ENCODE measurements around the gene ACTR3.

The ACTR3 gene

DNA sequence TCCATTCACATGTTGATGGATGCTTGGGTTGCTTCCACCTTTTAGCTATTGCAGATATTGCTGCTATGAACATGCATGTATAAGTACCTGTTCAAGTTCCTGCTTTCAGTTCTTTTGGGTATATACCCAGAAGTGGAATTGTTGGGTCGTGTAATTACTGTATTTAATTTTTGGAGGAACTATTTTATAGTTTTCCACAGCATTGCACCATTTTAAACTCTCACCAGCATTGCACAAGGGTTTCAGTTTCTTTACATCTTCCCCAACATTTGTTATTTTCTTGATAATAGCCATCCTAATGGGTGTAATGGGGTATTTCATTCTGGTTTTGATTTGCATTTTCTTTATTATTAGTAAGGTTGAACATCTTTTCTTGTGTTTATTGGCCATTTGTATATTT, 16.0 kb downstream of the ACTR3 start:
- Mint-ChIP-seq H3K27ac (peak overlapping the region; percentile 25), H3K4me3 (no peak overlapping the region)
- ATAC-seq (replicated peaks) = no peak

GRCh38 chr2:113906647-113907046, 16.8 kb downstream of the ACTR3 start:
- no peaks in the 10 kb centered on the region for H3K27me3 Mint-ChIP-seq
- no peak overlapping the region for H3K4me3 Mint-ChIP-seq
- peaks cover 45 to 63% of the 10 kb centered on the region in 2 donors for H3K36me3 Mint-ChIP-seq
- DNase-seq (no peak), ATAC-seq (replicated peaks) (no peak)
- peak overlapping the region; percentile 65 for H3K27ac Mint-ChIP-seq
- H3K4me1 Mint-ChIP-seq = peaks cover 45 to 75% of the 10 kb centered on the region in 2 donors
- peaks cover 0 to 1% of the 10 kb centered on the region in 2 donors for H3K9me3 Mint-ChIP-seq

More for the DNA sequence above, 16.0 kb downstream of the ACTR3 start:
- peaks cover 47 to 64% of the 10 kb centered on the region in 2 donors for H3K36me3 Mint-ChIP-seq
- DNase-seq = no peak
- peaks cover 44 to 74% of the 10 kb centered on the region in 2 donors for H3K4me1 Mint-ChIP-seq
- peaks cover 0 to 1% of the 10 kb centered on the region in 2 donors for H3K9me3 Mint-ChIP-seq
- H3K27me3 Mint-ChIP-seq = no peaks in the 10 kb centered on the region

DNA sequence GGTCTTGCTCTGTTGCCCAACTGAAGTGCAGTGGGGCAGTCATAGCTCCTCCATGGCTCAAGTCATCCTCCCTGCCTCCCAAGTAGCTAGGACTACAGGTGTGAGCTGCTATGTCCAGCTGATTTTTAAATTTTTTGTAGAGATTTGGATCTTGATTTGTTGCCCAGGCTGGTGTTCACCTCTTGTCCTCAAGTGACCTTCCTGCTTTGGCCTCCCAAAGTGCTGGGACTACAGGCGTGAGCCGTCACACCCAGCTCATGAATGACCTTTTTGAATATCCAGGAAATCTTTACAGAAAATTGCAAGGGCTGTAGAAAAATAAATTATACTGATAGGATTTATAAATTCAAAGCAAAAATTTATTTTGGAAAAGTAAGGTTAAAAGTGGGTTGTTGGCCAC, 17.4 kb downstream of the ACTR3 start:
- no peak for DNase-seq
- Mint-ChIP-seq H3K27me3 (no peaks in the 10 kb centered on the region), H3K36me3 (peaks cover 45 to 63% of the 10 kb centered on the region in 2 donors), H3K27ac (no peak overlapping the region), H3K4me1 (peaks cover 42 to 75% of the 10 kb centered on the region in 2 donors), H3K4me3 (no peak overlapping the region), H3K9me3 (peaks cover 0 to 1% of the 10 kb centered on the region in 2 donors)
- ATAC-seq (replicated peaks) = no peak

DNA sequence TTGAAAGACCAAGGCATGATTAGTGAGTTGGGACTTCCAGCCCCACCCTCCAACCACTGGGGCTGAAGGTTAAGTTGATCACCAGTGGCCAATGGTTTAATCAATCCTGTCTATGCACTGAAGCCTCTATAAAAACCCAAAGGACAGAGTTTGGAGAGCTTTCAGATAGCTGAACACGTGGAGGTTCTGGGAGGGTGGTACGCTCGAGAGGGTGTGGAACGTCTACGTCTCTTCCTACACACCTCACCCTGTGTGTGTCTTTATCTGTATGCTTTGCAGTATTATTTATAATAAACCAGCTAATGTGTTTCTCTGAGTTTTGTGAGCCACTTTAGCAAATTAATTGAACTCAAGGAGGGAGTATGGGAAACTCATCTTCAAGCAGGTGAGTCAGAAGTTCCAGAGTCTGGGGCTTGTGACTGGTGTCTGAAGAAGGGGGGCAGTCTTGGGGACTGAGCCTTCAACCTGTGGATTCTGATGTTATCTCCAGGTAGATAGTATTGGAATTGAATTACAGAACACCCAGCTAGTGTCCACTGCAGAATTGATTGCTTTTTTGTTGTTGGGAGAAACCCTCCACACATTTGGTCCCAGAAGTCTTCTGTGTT, 20.3 kb downstream of the ACTR3 start:
- no peak for DNase-seq
- H3K4me3 Mint-ChIP-seq = peak overlapping the region; percentile 43 to 44
- H3K27me3 Mint-ChIP-seq = no peaks in the 10 kb centered on the region
- peaks cover 25 to 54% of the 10 kb centered on the region in 2 donors for H3K4me1 Mint-ChIP-seq
- ATAC-seq (replicated peaks) = peak; percentile 76 to 77
- H3K9me3 Mint-ChIP-seq = peaks cover 0 to 1% of the 10 kb centered on the region in 2 donors
- H3K36me3 Mint-ChIP-seq = peaks cover 34 to 45% of the 10 kb centered on the region in 2 donors
- H3K27ac Mint-ChIP-seq = peak overlapping the region; percentile 21

- DNase-seq (no peak), ATAC-seq (replicated peaks) (peak; percentile 60 to 67)
- peaks cover 23 to 45% of the 10 kb centered on the region in 2 donors for H3K4me1 Mint-ChIP-seq
- peak overlapping the region; percentile 21 for H3K27ac Mint-ChIP-seq
- no peaks in the 10 kb centered on the region for H3K9me3 Mint-ChIP-seq
- peaks cover 32 to 38% of the 10 kb centered on the region in 2 donors for H3K36me3 Mint-ChIP-seq
- H3K27me3 Mint-ChIP-seq = no peaks in the 10 kb centered on the region
- H3K4me3 Mint-ChIP-seq = peak overlapping the region; percentile 10 to 43
Measured at GRCh38 chr2:113910967-113911678, 21.2 kb downstream of the ACTR3 start.

- no peak overlapping the region for H3K4me3 Mint-ChIP-seq
- H3K27me3 Mint-ChIP-seq = no peaks in the 10 kb centered on the region
- H3K27ac Mint-ChIP-seq = peak overlapping the region; percentile 14
- ATAC-seq (replicated peaks) (no peak), DNase-seq (no peak)
- H3K36me3 Mint-ChIP-seq = peaks cover 38 to 44% of the 10 kb centered on the region in 2 donors
- H3K4me1 Mint-ChIP-seq = peaks cover 23 to 41% of the 10 kb centered on the region in 2 donors
- no peaks in the 10 kb centered on the region for H3K9me3 Mint-ChIP-seq
Measured at GRCh38 chr2:113915082-113915819, 25.4 kb downstream of the ACTR3 start.

DNA sequence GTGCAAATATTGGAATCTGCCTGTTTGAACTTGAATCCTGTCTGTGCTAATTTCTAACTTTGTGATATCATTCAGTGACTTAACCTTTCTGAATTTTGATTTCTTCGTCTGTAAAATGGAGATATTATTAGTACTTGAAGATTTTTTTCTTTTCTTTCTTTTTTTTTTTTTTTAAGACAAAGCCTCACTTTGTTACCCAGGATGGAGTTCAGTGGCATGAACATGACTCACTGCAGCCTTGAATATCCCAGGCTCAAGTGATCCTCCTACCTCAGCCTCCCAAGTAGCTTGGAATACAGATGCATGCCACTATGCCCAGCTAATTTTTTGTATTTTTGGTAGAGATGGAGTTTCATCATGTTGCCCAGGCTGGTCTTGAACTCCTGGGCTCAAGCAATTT, 28.3 kb downstream of the ACTR3 start:
- Mint-ChIP-seq H3K27me3 (no peaks in the 10 kb centered on the region), H3K27ac (no peak overlapping the region), H3K36me3 (peaks cover 27 to 30% of the 10 kb centered on the region in 2 donors), H3K4me1 (peaks cover 16 to 19% of the 10 kb centered on the region in 2 donors), H3K4me3 (no peak overlapping the region), H3K9me3 (no peaks in the 10 kb centered on the region)
- no peak for ATAC-seq (replicated peaks)
- no peak for DNase-seq

- H3K27ac Mint-ChIP-seq = no peak overlapping the region
- no peak overlapping the region for H3K4me3 Mint-ChIP-seq
- H3K4me1 Mint-ChIP-seq = peaks cover 16 to 22% of the 10 kb centered on the region in 2 donors
- no peak for ATAC-seq (replicated peaks)
- no peak for DNase-seq
- H3K9me3 Mint-ChIP-seq = peaks cover 0 to 4% of the 10 kb centered on the region in 2 donors
- H3K27me3 Mint-ChIP-seq = no peaks in the 10 kb centered on the region
- peaks cover 23 to 29% of the 10 kb centered on the region in 2 donors for H3K36me3 Mint-ChIP-seq
Measured at GRCh38 chr2:113920996-113921395, 31.1 kb downstream of the ACTR3 start.

GRCh38 chr2:113922335-113922734, 32.4 kb downstream of the ACTR3 start:
- DNase-seq (no peak), ATAC-seq (replicated peaks) (no peak)
- Mint-ChIP-seq H3K36me3 (peaks cover 20 to 27% of the 10 kb centered on the region in 2 donors), H3K9me3 (peaks cover 0 to 4% of the 10 kb centered on the region in 2 donors), H3K4me3 (no peak overlapping the region), H3K4me1 (peaks cover 10 to 20% of the 10 kb centered on the region in 2 donors), H3K27me3 (no peaks in the 10 kb centered on the region), H3K27ac (no peak overlapping the region)

DNA sequence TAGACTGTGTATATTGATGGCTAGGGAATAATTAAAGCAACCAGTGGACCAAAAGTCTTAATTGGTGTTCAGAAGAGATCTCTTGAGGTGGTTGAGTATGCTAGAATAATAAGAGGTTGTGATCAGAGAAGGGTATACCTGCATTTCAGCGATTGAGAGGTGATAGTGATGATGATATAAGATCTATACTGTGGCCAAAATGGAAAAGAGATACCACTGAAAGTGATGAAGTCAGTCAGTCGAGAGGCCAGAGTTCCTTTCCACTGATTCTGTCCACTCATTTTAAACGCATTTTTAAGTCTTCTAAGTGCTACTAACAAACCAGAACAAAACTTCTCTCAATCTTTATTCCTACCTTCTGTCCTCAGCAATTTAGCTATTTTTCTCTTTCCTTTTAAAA, 32.9 kb downstream of the ACTR3 start:
- peaks cover 5 to 16% of the 10 kb centered on the region in 2 donors for H3K4me1 Mint-ChIP-seq
- H3K36me3 Mint-ChIP-seq = peaks cover 17 to 23% of the 10 kb centered on the region in 2 donors
- H3K27me3 Mint-ChIP-seq = no peaks in the 10 kb centered on the region
- H3K9me3 Mint-ChIP-seq = peaks cover 0 to 4% of the 10 kb centered on the region in 2 donors
- H3K4me3 Mint-ChIP-seq = no peak overlapping the region
- H3K27ac Mint-ChIP-seq = no peak overlapping the region
- DNase-seq = no peak
- ATAC-seq (replicated peaks) = peak in 1 of 2 donors; percentile 37

- H3K4me1 Mint-ChIP-seq = peaks cover 5 to 14% of the 10 kb centered on the region in 2 donors
Measured at GRCh38 chr2:113925884-113926283, 36.0 kb downstream of the ACTR3 start.

DNA sequence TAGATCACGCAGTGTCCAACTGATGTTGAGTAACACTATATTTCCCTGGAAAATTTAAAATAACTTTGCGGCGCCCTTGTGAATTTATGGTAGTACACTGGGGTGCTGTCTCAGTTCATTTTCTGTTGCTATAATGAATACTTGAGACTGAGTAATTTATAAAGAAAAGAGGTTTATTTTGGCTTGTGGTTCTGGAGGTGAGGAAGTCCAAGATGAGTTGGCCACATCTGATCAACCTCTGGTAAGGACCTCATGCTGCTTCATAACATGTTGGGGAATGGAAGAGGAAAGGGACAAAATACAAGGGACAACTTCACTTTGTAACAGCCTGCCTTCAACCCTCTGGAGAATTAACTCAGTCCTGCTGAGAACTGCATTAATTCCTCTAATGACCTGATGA, 36.4 kb downstream of the ACTR3 start:
- ATAC-seq (replicated peaks) = no peak
- Mint-ChIP-seq H3K4me1 (peaks cover 5 to 12% of the 10 kb centered on the region in 2 donors), H3K4me3 (no peak overlapping the region), H3K27me3 (no peaks in the 10 kb centered on the region), H3K9me3 (peaks cover 0 to 4% of the 10 kb centered on the region in 2 donors), H3K27ac (peak overlapping the region; percentile 60), H3K36me3 (peaks cover 22 to 38% of the 10 kb centered on the region in 2 donors)
- no peak for DNase-seq

More at GRCh38 chr2:113925884-113926283, 36.0 kb downstream of the ACTR3 start:
- Mint-ChIP-seq H3K27ac (no peak overlapping the region), H3K9me3 (peaks cover 0 to 4% of the 10 kb centered on the region in 2 donors), H3K27me3 (no peaks in the 10 kb centered on the region), H3K36me3 (peaks cover 22 to 37% of the 10 kb centered on the region in 2 donors), H3K4me3 (no peak overlapping the region)
- DNase-seq (no peak), ATAC-seq (replicated peaks) (no peak)

DNA sequence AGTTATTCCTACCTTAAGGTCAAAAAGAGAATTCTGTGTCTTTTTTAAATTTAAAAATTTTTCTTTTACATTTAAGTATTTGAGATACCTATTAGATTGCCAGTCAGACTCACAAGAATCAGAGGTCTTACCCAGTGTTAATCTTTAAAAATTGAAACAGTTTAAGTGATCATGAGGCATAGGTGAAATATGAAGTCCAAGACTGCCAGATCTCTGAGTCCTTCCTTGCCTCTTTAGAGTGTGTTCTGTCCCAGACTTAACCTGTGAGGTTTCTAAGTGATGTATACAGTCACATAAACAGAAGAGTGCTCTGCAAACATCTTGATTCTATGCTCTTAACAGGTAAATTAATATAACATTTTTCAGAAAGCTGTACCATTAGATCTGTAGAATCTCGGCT, 40.6 kb downstream of the ACTR3 start:
- H3K4me3 Mint-ChIP-seq = no peak overlapping the region
- peaks cover 5 to 11% of the 10 kb centered on the region in 2 donors for H3K4me1 Mint-ChIP-seq
- peak overlapping the region; percentile 14 for H3K27ac Mint-ChIP-seq
- H3K9me3 Mint-ChIP-seq = no peaks in the 10 kb centered on the region
- ATAC-seq (replicated peaks) = no peak
- no peak for DNase-seq
- H3K27me3 Mint-ChIP-seq = no peaks in the 10 kb centered on the region
- peaks cover 29 to 53% of the 10 kb centered on the region in 2 donors for H3K36me3 Mint-ChIP-seq

GRCh38 chr2:113937501-113937900, 47.6 kb downstream of the ACTR3 start:
- Mint-ChIP-seq H3K27me3 (no peaks in the 10 kb centered on the region), H3K4me1 (peaks cover 5 to 17% of the 10 kb centered on the region in 2 donors), H3K4me3 (no peak overlapping the region), H3K27ac (peak overlapping the region; percentile 78), H3K36me3 (peaks cover 39 to 49% of the 10 kb centered on the region in 2 donors), H3K9me3 (peaks cover 10 to 11% of the 10 kb centered on the region in 2 donors)
- DNase-seq (no peak), ATAC-seq (replicated peaks) (peak in 1 of 2 donors; percentile 42)
